GM21447 (cell line): ENCODE measurements around the gene DOP1B.

Experiments
- ATAC-seq: cut with Tn5 transposase; IDR thresholded peaks from one replicate; pipeline ENCODE4 v1.9.1; 2021; ENCODE audit not compliant: unreplicated experiment

DOP1B gene

GRCh38 chr21:36202726-36203602 lies 46.3 kb downstream of the DOP1B start:
- no peak for ATAC-seq

DNA sequence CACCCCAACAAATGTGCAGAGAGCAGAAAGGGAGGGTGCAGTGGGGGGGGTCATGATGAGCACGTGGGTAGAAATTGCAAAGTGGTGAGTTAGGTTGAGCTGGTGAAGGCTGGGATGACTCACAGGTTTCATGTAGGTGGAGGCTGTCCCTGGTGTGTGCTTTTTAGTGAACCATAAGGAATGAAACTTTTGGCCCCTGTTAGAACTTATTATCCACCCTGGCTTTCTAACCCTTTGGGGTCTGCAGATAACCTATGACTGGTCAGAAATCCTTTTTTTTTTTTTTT lies 46.9 kb downstream of the DOP1B start:
- ATAC-seq = peak; percentile 50

DNA sequence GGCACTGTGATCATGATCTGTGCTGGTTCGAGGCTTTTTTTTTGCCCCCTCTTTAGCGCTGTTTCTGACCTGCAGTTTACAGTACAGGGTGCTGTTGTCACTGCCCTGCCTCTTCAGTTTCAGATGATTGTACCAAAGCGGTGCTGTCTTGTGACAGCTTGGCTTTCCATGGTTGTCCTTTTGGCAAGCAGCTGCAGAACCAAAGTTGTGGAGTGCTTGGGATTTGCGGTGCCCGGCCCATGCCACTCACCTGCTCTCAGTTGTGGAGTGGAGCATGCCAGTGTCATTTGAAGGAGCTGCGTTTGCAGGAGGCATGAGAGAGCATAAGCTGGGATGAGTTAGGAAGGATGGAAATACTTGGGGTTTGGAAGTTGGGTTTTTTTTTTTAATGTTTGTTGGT lies 48.4 kb downstream of the DOP1B start:
- ATAC-seq = no peak

DNA sequence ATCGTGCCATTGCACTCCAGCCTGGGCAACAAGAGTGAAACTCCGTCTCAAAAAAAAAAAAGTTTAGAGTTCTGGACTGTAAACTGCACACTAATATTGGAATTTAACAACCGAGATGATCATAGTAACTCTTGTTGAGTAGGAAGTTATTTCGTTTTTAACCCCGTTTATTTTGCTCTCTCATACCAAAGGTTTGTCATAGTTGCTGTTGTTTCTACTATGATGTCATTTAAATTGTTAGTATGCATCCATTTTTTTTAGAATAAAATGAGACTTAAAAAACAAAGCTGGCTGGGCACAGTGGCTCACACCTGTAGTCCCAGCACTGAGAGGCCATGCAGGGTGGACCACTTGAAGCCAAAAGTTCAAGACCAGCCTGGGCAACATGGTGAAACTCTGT lies 49.3 kb downstream of the DOP1B start:
- no peak for ATAC-seq
